ENCODE results near the gene JAKMIP3.

Gene JAKMIP3

DNA sequence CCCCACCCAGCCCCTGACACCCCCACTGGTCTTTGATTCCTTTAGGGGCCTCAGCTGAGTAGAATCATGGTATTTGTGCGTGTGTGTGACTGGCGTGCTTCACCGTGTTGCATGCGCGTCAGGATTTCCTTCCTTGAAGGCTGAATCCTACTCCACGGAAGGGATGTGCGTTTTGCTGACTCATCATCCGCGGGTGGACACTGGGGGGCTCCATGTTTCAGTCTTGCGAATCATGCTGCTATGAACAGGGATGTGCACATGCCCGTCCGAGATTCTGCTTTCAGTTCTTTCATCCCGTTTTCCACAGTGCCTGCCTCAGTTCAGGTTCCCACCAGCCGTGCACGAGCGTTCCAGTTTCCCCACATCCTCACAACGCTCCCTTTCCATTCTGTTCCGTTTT, 20.9 kb upstream of the JAKMIP3 start:
- DNase-seq = no peak

DNA sequence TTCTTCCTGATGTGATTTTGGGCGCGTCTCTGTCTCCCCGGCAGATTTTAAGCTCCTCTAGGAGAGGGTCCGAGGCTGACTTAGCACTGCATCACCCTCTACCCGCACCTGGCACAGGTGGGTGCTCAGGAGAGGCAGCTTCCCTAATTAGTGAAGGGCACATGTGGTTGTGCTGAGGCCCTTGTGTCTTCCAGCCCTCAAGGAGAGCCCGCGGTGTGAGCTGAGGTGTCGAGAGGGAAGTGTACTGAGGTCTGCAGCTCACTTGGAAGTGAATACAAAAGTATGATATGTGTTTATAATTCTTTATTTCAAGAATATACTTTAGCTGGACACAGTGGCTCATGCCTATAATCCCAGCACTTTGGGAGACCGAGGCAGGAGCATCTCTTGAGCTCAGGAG, 20.4 kb upstream of the JAKMIP3 start:
- no peak for DNase-seq

- no peak for DNase-seq
These were observed 18.0 kb upstream of the JAKMIP3 start for GRCh38 chr10:132047575-132048293.

DNA sequence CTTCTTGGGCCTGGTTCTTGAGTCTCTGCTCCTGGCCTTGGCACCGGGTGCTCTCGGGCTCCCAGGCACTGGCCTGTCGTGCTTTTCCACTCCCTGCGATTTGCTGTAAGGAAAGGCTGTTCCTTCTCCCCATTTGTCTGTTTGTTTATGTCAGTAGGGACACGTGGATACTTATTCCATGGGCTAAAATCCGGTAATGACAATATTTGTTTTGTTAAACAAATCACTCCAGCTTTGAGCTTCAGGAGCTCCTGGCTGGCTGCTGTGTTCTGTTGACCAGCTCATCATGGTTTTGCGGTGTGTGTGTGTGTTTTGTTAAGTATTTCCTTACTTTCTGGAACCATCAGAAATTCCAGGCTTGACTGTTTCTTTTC, 17.5 kb upstream of the JAKMIP3 start:
- no peak for DNase-seq

DNA sequence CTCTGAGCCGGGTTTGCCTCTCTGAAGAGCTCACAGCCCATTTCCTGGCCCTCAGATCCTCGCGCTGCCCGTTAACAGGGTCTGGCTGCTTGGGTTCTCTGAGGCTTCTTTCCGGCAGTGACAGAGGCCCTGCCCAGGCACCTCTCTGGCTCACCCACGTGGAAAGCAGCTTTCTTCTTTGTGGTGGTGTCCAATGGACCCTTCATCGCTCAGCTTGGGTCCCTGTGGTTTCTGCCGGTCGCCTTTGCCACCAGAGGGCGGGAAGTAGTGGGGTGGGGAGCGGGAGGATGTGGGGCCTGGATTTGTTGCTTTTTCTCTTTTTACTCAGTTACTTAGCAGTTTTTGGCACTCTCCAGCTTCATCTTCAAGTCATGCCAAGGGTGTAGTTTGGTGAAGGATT, 15.6 kb upstream of the JAKMIP3 start:
- no peak for DNase-seq

DNA sequence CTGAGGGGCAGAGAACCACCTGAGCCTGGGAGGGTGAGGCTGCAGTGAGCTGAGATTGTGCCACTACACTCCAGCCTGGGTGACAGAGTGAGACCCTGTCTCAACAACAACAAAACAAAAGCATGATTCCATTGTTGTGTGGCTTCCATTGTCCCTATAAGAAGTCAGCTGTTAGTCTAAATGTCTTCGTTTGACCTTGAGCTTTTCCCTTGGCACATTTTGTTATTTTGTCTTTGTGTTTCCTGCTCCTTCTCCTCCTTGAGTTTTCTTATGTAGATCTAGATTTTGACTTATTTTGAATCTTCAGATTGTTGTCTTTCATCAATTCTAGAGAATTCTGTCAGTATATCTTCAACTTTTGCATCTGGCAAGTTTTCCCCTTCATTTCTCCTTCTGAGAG, 13.6 kb upstream of the JAKMIP3 start:
- DNase-seq = no peak

DNA sequence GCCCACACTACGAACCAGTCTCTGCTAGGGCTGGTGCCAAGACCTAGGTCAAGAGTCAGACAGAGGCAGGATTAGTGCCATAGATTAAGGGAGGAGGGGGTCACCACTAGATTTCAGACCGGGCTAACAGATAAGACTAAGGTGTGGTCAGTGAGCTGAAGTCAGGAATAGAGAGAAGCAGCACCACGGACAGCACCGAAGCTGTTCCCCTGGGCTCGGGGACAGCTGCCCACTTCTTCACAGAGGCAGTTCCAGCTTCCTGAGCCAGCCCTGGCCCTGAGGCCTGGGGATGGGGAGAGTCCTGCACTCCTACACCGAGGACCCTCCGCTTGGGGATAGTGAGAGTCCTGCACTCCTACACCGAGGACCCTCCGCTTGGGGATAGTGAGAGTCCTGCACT, 11.2 kb upstream of the JAKMIP3 start:
- DNase-seq = no peak

GRCh38 chr10:132055616-132056015, 10.1 kb upstream of the JAKMIP3 start:
- DNase-seq = no peak

DNA sequence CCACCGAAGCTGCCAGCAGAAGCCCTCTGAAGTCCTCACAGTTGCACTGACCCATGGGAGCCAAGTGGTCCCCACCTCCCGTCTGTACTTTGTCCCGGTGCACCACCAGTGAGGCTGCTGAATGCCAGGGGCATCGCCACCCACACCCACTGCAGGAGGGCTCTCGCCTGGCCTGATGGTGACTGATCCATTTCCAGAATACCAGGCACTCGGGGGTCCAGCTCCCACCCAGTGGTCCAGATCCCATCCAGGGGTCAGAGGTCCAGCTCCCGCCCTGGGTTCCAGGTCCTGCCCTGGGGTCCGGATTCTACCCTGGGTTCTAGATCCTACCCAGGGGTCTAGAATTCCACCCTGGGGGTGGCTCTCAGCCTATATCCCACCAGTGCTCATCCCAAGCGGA, 9.1 kb upstream of the JAKMIP3 start:
- DNase-seq = no peak

GRCh38 chr10:132057191-132057681, 8.5 kb upstream of the JAKMIP3 start:
- DNase-seq = no peak

- DNase-seq = no peak
These were observed 7.5 kb upstream of the JAKMIP3 start for GRCh38 chr10:132058111-132058745.

GRCh38 chr10:132058793-132059759, 6.7 kb upstream of the JAKMIP3 start:
- DNase-seq = no peak

DNA sequence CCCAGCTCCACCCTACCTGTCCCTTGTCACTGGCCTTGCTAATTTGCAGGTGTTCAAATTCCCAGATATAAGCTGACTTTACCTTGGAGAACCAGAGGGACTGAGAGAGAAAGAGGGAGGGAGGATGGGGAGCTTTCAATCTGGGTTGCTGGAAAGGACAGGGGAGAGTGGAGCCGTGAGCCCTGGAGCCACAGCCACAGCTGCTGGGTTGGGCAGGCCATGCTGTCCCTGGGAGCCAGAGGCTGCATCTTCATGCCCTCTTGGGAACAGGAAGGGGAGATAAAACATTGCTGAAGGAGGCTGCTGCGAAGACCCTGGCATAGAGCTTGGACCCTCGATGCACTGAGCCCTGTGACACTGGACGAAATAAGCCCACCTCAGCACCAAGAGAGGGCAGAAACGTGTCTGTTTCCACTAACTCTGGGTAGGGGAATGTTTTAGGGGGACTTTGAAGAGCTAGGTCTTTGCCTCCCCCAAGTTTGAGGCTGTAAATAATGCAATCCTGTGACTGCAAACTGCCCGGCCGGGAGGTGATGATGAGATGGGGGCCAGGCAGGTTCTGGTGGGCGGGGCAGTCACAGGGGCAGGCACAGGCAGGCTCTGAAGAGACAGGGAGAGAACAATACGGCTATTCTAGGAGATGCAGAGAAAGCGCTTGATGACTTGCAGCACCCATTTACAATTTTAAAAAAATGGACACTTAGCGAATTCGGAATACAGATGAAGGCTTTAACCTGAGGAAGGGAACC, 5.8 kb upstream of the JAKMIP3 start:
- no peak for DNase-seq

DNA sequence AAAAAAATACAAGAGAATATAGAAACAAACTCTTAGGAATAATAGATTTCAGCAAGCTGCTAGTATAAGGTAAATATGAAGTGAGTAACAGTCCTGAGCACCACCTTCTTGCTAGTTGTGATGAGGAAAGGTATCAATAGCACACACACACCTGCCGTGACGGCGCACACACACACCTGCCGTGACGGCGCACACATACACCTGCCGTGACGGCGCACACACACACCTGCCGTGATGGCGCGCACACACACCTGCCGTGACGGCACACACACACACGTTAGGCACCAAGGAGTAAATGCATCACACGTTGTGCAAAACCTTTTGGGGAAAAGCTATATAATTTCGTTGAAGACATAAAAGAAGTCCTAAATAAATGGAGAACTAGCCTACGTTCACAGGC, 4.7 kb upstream of the JAKMIP3 start:
- DNase-seq = no peak

- DNase-seq = no peak
These were observed 4.3 kb upstream of the JAKMIP3 start for GRCh38 chr10:132061465-132061864.

DNA sequence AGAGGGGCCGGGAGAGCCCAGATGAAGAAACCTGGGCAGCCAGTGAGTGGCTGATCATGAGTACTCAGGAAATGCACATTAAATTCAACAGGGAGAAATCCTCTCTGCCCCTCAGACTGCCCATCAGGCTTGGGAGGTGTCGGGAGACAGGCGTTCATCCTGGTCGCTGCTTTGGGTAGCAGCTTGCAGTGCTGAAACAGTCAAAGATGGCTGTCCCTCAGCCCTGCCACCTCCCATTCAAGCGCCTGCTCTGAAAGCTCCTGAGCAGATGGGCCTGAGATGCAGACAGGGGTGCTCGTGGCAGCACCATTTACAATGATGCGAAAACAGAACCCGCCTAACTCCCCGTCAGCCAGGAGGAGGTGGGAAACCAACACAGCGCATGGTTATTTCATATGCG, 3.6 kb upstream of the JAKMIP3 start:
- no peak for DNase-seq

DNA sequence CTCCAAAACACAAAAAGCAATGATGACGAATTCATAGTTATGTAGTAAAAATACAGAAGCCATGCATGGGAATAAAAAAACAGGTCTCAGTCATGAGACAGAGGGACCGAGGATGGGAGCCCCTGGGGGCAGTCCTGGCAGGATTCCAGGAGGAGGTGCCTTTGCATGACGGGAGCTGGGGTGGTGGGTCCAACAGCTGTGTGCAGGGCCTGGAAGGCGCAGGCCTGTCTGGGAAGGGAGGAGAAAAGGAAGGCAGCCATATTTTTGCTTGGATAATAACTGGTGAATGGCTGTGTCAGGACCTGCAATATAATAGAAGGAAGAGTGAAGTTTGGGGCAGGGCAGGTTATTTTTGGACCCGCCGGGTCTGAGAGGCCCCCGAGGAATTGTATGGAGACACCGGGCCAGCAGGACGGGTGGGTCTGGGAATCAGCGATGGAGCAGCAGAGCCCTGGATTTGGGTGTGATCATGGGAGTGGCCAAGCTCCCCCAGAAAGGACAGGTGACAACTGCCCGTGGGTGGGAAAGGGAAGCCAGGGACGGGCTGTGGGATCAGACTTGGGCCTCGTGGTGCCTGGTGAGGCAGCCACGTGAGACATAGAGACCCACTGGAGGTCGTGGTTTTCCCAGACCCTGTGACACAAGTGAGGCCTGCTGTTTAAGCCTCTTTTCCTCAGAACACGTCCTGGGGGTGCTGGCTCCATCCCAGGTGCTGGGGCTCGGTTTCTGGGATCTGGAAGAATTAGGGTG, 2.9 kb upstream of the JAKMIP3 start:
- DNase-seq = no peak

DNA sequence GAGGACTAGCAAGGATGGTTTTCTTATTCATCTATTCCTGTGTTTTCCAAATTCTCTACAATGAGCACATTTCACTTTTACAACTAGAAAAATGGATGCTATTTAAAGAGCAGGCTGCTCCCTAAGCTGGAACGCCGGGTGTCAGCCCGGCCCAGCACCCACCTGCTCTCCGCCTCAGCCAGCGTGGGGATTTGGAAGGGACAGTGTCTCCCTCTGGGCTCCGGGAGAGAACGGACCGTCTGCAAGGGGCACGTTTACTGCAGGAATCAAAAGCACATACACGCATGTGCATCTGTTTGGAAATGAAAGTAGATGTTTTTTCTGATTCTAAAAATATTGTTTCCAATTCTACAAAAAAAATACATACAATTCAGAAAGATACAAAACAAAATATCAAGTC, 2.3 kb upstream of the JAKMIP3 start:
- DNase-seq = no peak

DNA sequence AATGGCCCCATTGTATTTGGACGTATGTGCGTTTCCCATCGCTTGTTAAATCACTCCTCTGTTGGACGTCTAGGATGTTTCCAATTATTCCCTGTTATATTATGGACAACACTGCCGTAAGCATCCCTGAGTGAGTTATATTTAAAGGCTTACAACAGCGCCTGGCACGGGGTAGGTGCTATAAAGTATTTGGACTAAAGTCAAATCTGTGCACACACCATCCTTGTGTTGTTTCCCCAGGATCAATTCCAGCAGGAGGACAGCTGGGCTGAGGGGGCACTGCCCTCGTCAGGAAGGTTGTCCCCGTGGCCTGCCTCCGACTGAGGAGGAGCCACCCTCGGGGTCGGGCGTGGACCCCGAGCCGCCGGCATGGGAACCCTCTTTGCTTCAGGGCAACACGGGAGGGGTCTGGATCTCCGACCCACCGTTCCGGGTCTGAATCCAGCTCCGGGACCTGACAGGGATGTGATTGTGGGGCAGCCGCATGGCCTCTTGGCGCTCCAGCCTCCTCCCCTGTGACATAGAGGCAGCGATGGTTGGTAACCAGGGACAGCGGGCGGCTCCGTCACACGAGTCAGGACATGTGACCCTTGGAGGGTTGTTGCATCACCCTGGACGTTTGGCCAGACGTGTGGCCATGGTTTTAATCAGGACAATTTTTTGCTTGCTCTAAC, 1.5 kb upstream of the JAKMIP3 start:
- no peak for DNase-seq

- DNase-seq = no peak
These were observed 842 bp upstream of the JAKMIP3 start for GRCh38 chr10:132064771-132065437.

GRCh38 chr10:132066186-132066585, 440 bp downstream of the JAKMIP3 start:
- DNase-seq = no peak

All from activated CD4-positive, alpha-beta T cell treated with anti-CD3 and anti-CD28 coated beads, Interleukin-2, amount 50 U/mL, for 4 hours (primary cell).